ENCODE results near the gene SLC6A12.

- no peak for TF ChIP-seq POLR2A (IDR thresholded peaks at IDR 0.05)
- TF ChIP-seq CTCF (IDR thresholded peaks at IDR 0.05): no peak
- no peak for TF ChIP-seq EP300 (IDR thresholded peaks at IDR 0.05)
Observed at GRCh38 chr12:161823-162222, 52.1 kb downstream of the SLC6A12 start.
